GM19240 (cell line): Measurements from ENCODE around the gene NOMO2.
"Not testable (repeated sequence)": the region's sequence is repeated elsewhere in the genome, so short reads cannot be mapped to it uniquely, and the experiment has no call there.

ENCODE experiments used
- DNase-seq: peaks from one replicate; pipeline ENCODE4 v3.0.0; 2011; ENCODE audit warnings: low spot score; ENCODE audit not compliant: insufficient read length

Gene NOMO2

DNA sequence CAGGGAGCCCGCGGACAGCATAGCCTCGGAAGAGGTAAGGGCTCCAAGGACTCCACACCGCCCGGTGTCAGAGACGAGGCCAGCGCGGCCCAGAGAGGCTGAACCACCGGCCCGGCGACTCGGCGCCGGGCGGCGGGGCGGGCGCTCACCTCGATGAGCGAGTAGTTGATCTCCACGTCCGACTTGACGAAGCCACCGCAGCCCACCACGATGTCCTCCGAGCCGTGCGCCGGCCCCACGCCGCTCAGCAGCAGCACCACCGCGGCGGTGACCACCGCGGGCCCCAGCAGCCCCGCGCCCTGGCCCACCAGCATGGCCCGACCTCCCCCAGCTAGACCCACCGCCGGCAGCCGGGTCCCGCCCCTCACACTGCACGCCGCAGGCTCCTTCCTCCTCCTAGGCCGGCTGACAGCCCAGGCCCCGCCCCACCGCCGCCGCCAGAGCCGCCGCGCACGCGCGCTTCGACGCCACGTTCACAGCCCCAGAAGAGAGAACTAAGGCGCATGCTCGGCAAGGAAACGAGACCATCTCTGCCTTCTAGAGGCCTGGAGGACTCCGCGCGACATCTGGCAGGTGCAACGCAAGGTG, at the start of gene NOMO2:
Gene NOMO2, minus strand, starts transcription at position 371 of the 588 bp plus-strand sequence. Its CDS starts 57 bp downstream, at position 314.
- DNase-seq = not testable (repeated sequence)

GRCh38 chr16:18610147-18610803, 48.4 kb upstream of the NOMO2 start:
- not testable (repeated sequence) for DNase-seq

GRCh38 chr16:18608271-18608670, 46.4 kb upstream of the NOMO2 start:
- DNase-seq = not testable (repeated sequence)

DNA sequence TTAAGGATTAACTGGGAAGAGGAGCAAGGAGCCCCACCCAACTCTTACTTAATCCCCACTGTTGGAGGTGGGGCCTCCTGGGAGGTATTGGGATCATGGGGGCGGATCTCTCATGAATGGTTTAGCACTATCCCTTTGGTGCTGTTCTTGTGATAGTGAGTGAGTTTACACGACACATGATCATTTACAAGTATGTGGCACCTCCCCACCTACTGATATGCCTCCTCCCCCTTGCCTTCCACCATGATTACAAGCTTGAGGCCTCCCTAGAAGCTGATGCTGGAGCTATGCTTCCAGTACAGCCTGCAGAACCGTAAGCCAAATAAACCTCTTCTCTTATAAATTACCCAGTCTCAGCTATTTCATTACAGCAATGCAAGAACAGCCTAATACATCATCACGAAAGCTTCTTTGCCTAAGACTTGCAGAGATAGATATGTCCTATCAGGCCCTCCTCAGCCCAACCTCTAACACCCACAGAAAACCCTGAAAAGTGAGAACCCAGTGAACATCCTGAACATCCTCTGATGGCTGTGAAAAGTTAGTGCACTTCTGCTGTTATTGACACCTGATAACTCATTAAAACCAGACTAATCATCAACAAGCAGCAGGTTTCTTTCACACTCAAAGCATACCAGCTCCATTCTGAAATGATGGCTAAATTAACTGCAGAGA, 41.8 kb upstream of the NOMO2 start:
- DNase-seq = not testable (repeated sequence)

DNA sequence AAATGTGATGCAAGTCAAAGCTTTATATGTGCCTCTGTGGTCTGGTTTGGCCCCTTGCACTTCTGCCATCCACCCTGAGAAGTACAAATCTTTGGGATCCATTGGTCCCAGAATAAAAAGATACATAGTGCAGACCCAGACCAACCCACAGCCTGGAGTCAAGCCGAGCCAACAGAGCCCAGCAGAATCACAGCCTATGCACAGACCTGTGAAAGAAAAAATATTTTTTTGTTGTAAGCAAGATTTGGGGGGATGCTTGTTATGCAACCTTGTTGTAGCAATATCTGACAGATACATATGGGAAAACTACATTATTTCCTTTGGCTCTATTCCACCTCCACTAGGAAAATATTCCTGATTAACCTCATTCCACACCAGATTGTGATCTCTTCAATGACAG, 36.7 kb upstream of the NOMO2 start:
- DNase-seq = not testable (repeated sequence)

- not testable (repeated sequence) for DNase-seq
Observed at GRCh38 chr16:18597734-18598133, 35.8 kb upstream of the NOMO2 start.

DNA sequence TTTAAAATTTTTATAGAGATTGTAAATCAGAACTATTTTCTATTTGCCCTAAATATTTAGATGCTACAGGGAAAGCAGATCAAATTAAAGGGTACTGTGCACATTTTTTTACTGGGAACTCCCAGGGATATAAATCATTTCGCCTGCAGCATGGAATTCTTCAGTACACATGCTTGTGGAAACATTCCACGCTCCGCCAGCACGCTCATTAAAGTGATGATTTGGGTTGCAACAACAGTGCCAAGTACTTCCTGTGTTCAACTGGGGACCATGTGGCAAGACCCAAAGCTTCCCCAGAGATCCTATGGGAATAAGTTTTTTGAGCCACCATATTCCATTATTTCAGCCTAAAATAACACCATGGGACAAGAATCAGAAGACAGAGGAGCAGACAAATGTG, 35.4 kb upstream of the NOMO2 start:
- not testable (repeated sequence) for DNase-seq

DNA sequence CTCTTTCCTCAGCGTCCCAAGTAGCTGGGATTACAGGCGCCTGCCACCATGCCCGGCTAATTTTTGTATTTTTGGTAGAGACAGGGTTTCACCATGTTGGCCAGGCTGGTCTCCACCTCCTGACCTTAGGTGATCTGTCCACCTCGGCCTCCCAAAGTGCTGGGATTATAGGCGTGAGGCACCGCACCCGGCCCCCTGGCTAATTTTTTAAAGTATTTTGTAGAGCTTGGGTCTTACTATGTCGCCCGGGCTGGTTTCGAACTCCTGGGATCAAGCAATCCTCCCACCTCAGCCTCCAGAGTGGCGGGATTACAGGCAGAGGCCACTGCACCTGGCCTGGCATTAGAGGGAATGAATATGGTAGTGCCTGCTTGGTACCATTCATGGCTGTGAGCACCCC, 33.9 kb upstream of the NOMO2 start:
- not testable (repeated sequence) for DNase-seq

GRCh38 chr16:18594880-18595279, 33.0 kb upstream of the NOMO2 start:
- DNase-seq = not testable (repeated sequence)

- not testable (repeated sequence) for DNase-seq
Observed at GRCh38 chr16:18593904-18594303, 32.0 kb upstream of the NOMO2 start.

DNA sequence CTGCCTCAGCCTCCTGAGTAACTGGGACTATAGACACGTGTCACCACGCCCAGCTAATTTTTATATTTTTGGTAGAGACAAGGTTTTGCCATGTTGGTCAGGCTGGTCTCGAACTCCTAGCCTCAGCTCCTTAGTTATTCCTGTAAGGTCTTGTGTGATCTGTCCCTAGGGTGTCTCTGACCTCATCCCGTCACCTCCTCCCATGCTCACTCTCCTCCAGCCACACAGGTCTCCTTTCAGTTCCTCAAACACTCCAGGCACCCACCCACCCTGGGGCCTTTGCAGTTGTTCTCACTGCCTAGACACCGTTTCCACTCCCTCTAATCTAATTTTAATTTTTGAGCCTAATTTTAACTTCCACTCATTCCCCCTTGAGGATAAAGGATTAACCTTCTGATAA, 31.1 kb upstream of the NOMO2 start:
- not testable (repeated sequence) for DNase-seq

GRCh38 chr16:18591908-18592307, 30.0 kb upstream of the NOMO2 start:
- not testable (repeated sequence) for DNase-seq

DNA sequence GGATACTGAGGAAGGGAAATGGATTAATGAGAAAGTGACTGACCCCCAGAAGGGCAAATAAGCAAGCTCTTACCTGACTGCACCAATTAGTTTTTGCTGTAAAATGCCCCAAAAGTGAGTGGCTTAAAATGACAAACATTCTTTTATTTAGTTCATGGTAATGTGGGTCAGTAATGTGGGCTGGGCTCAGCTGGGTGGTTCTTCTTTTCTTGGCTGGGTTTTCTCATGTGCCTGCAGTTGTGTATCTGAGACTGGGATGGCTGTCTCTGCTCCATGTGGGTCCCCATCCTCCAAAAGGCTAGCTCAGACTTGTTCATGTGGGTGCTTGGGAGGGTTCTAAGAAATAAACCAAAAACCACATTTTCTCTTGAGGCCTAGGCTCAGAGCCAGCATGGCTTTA, 29.5 kb upstream of the NOMO2 start:
- not testable (repeated sequence) for DNase-seq

DNA sequence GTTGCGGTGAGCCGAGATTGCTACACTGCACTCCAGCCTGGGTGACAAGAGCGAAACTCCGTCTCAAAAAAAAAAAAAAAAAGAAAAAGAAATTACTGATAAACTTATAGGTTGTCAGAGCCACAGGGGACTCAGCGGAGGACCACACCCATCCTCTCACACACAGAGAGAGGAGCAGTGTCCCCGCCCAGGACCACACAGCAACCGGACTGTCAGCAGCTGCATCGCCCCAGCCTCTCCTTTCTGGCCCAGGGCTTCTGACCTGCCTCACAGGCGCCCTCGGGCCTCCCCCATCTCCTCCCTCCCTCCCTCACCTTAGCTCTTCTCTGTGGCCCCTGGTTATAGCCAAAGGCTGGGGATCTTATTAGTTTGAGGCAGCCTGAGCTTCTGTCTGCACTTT, 27.9 kb upstream of the NOMO2 start:
- DNase-seq = not testable (repeated sequence)

GRCh38 chr16:18586560-18587540, 25.0 kb upstream of the NOMO2 start:
- DNase-seq = not testable (repeated sequence)

DNA sequence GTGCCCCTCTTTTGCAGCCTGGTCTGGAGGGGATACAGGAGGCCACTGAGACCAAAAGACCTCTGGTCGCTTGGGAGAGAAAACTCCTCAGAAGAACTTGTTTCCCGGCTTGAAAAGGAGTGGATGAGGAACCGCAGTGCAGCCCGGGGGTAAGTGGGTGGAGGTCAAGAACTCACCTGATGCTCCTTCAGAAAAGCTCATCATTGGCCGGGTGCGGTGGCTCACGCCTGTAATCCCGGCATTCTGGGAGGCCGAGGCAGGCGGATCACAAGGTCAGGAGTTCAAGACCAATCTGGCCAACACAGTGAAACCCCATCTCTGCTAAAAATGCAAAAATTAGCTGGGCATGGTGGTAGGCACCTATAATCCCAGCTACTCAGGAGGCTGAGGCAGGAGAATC, 23.9 kb upstream of the NOMO2 start:
- DNase-seq = not testable (repeated sequence)

- DNase-seq = no peak
Observed at GRCh38 chr16:18582902-18583301, 21.0 kb upstream of the NOMO2 start.

GRCh38 chr16:18580396-18580795, 18.5 kb upstream of the NOMO2 start:
- DNase-seq = not testable (repeated sequence)

DNA sequence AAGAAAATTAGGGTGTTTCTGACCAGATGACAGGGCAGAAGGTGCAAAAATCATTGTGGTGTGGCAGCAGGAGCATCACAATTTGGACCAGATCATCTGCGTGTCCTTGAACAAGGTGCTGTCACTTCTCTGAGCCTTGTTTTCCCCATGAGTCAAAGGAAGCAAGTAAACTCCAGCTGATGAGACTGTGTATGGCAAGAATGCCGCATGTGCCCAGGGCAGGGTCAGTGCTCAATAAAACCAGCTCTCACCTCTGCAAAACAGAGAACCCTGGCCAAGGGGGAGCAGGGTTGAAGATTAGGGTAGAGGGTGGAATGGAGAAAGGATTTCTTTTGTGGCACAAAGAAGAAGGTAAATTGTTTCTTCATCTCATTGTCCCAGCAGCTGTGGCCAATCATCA, 17.4 kb upstream of the NOMO2 start:
- not testable (repeated sequence) for DNase-seq

- not testable (repeated sequence) for DNase-seq
Observed at GRCh38 chr16:18577942-18578341, 16.0 kb upstream of the NOMO2 start.

GRCh38 chr16:18575945-18576344, 14.0 kb upstream of the NOMO2 start:
- not testable (repeated sequence) for DNase-seq
